OCI-LY3 (cell line): Measurements from ENCODE around the gene PI4KB.

Source experiments
- CTCF ChIP-seq: fragments of 200-600, 300-600 bp; sonication (generic); IDR thresholded peaks from 2 replicates; pipeline ENCODE4 v1.5.1; 2014; ENCODE audit warnings: antibody characterized with exemption, low read length, low read depth
- EZH2phosphoT487 ChIP-seq: fragments of 200-600 bp; shearing (Covaris generic); IDR thresholded peaks from 2 replicates; pipeline ENCODE4 v1.6.1; 2018; ENCODE audit warnings: antibody characterized with exemption, mixed run types, low read depth

DNA sequence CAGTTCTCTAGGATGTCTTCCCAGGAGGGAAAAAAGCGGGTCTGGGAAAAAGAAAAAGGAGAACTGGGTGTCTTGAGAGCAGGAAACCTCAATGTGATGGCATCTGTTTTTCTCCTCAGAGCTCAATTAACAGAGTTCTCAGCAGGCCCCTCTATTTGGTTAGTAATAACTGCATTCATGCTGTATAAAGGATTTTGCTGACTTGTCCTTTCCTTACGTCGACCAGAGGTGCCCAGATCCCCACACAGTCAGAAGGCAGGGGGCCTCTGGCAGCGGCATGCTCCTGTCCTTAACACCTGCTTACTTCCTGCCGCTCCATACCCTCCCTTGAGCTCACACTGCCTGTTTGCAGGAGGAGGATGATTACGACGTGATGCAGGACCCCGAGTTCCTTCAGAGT lies 60.4 kb downstream of the PI4KB start:
- TF ChIP-seq CTCF (no peak), EZH2phosphoT487 (no peak)
